Measurements from ENCODE around the gene CST8. TPM values are rescaled to one million over a fixed set of nuclear protein-coding genes. Genes with fewer than 3 reads are reported as not detected.

Gene CST8
- total RNA-seq, 1 donor = not detected

- H3K36me3 ChIP-seq (ENCODE audit: insufficient read depth, low read length) = no peaks in the 10 kb centered on the region
- no peaks in the 10 kb centered on the region for H4K20me1 ChIP-seq (ENCODE audit: insufficient read depth, low read length)
- H3K4me2 ChIP-seq (ENCODE audit: insufficient read depth, low read length) = no peak overlapping the region
- no peaks in the 10 kb centered on the region for H3K4me1 ChIP-seq (ENCODE audit: insufficient read depth, low read length)
- no peak for DNase-seq (ENCODE audit: insufficient read length, low spot score, missing footprints)
- H3K9me3 ChIP-seq (ENCODE audit: low read depth, low read length) = no peaks in the 10 kb centered on the region
- TF ChIP-seq, protein P1, sequence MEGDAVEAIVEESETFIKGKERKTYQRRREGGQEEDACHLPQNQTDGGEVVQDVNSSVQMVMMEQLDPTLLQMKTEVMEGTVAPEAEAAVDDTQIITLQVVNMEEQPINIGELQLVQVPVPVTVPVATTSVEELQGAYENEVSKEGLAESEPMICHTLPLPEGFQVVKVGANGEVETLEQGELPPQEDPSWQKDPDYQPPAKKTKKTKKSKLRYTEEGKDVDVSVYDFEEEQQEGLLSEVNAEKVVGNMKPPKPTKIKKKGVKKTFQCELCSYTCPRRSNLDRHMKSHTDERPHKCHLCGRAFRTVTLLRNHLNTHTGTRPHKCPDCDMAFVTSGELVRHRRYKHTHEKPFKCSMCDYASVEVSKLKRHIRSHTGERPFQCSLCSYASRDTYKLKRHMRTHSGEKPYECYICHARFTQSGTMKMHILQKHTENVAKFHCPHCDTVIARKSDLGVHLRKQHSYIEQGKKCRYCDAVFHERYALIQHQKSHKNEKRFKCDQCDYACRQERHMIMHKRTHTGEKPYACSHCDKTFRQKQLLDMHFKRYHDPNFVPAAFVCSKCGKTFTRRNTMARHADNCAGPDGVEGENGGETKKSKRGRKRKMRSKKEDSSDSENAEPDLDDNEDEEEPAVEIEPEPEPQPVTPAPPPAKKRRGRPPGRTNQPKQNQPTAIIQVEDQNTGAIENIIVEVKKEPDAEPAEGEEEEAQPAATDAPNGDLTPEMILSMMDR (IDR thresholded peaks at IDR 0.05; ENCODE audit: extremely low read depth, low read depth, low read length) = no peak
- no peak overlapping the region for H3K4me3 ChIP-seq (ENCODE audit: insufficient read depth, low read length)
- peaks cover 10% of the 10 kb centered on the region for H3K27me3 ChIP-seq (ENCODE audit: insufficient read depth, low read length)
- no peak overlapping the region for H3K27ac ChIP-seq (ENCODE audit: low read depth, low read length)
- H2AFZ ChIP-seq (ENCODE audit: low read length) = no peak overlapping the region
- H3K79me2 ChIP-seq (ENCODE audit: insufficient read depth, low read length) = no peaks in the 10 kb centered on the region
These were observed 36.1 kb upstream of the CST8 start for GRCh38 chr20:23454816-23455215.

GRCh38 chr20:23455639-23456038, 35.3 kb upstream of the CST8 start:
- no peak overlapping the region for H3K27ac ChIP-seq (ENCODE audit: low read depth, low read length)
- H3K36me3 ChIP-seq (ENCODE audit: insufficient read depth, low read length) = no peaks in the 10 kb centered on the region
- TF ChIP-seq, protein P1 (IDR thresholded peaks at IDR 0.05; ENCODE audit: extremely low read depth, low read depth, low read length) = no peak
- no peak overlapping the region for H2AFZ ChIP-seq (ENCODE audit: low read length)
- no peak overlapping the region for H3K4me3 ChIP-seq (ENCODE audit: insufficient read depth, low read length)
- no peaks in the 10 kb centered on the region for H3K4me1 ChIP-seq (ENCODE audit: insufficient read depth, low read length)
- no peaks in the 10 kb centered on the region for H3K79me2 ChIP-seq (ENCODE audit: insufficient read depth, low read length)
- no peak overlapping the region for H3K4me2 ChIP-seq (ENCODE audit: insufficient read depth, low read length)
- DNase-seq (ENCODE audit: insufficient read length, low spot score, missing footprints) = no peak
- peaks cover 10% of the 10 kb centered on the region for H3K27me3 ChIP-seq (ENCODE audit: insufficient read depth, low read length)
- H3K9me3 ChIP-seq (ENCODE audit: low read depth, low read length) = no peaks in the 10 kb centered on the region
- H4K20me1 ChIP-seq (ENCODE audit: insufficient read depth, low read length) = no peaks in the 10 kb centered on the region

GRCh38 chr20:23456409-23456808, 34.5 kb upstream of the CST8 start:
- H3K9me3 ChIP-seq (ENCODE audit: low read depth, low read length) = no peaks in the 10 kb centered on the region
- H3K4me1 ChIP-seq (ENCODE audit: insufficient read depth, low read length) = no peaks in the 10 kb centered on the region
- no peak overlapping the region for H2AFZ ChIP-seq (ENCODE audit: low read length)
- H3K27ac ChIP-seq (ENCODE audit: low read depth, low read length) = no peak overlapping the region
- TF ChIP-seq, protein P1 (IDR thresholded peaks at IDR 0.05; ENCODE audit: extremely low read depth, low read depth, low read length) = no peak
- H3K36me3 ChIP-seq (ENCODE audit: insufficient read depth, low read length) = no peaks in the 10 kb centered on the region
- H4K20me1 ChIP-seq (ENCODE audit: insufficient read depth, low read length) = no peaks in the 10 kb centered on the region
- H3K4me2 ChIP-seq (ENCODE audit: insufficient read depth, low read length) = no peak overlapping the region
- no peaks in the 10 kb centered on the region for H3K79me2 ChIP-seq (ENCODE audit: insufficient read depth, low read length)
- H3K4me3 ChIP-seq (ENCODE audit: insufficient read depth, low read length) = no peak overlapping the region
- no peak for DNase-seq (ENCODE audit: insufficient read length, low spot score, missing footprints)
- H3K27me3 ChIP-seq (ENCODE audit: insufficient read depth, low read length) = peaks cover 10% of the 10 kb centered on the region

DNA sequence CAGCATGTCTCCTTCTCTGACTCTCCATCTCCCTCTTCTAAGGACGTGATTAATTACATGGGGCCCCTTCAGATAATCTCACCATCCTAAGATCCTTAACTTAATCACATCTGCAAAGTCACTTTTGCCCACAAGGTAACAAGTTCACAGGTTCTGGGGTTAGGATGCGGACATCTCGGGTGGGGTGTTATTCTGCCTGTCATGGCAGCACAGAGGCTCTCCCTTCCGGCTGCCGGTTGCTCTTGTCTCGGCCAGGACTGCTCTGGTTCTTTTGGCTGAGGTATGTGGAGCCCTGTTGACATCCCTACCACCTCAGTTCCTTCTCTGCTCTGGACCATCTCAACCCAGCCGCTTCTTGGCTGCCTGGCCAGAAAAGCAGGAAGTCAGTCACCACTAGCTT, 34.0 kb upstream of the CST8 start:
- H3K27me3 ChIP-seq (ENCODE audit: insufficient read depth, low read length) = peaks cover 10% of the 10 kb centered on the region
- H3K4me2 ChIP-seq (ENCODE audit: insufficient read depth, low read length) = no peak overlapping the region
- H3K4me1 ChIP-seq (ENCODE audit: insufficient read depth, low read length) = no peaks in the 10 kb centered on the region
- H4K20me1 ChIP-seq (ENCODE audit: insufficient read depth, low read length) = no peaks in the 10 kb centered on the region
- H2AFZ ChIP-seq (ENCODE audit: low read length) = no peak overlapping the region
- H3K9me3 ChIP-seq (ENCODE audit: low read depth, low read length) = no peaks in the 10 kb centered on the region
- no peak for DNase-seq (ENCODE audit: insufficient read length, low spot score, missing footprints)
- no peaks in the 10 kb centered on the region for H3K36me3 ChIP-seq (ENCODE audit: insufficient read depth, low read length)
- H3K79me2 ChIP-seq (ENCODE audit: insufficient read depth, low read length) = no peaks in the 10 kb centered on the region
- H3K27ac ChIP-seq (ENCODE audit: low read depth, low read length) = no peak overlapping the region
- TF ChIP-seq, protein P1 (IDR thresholded peaks at IDR 0.05; ENCODE audit: extremely low read depth, low read depth, low read length) = no peak
- H3K4me3 ChIP-seq (ENCODE audit: insufficient read depth, low read length) = no peak overlapping the region
